Prostate gland (tissue), 2 donors: ENCODE data around the gene SLC66A3. TPM values are rescaled to one million over a fixed set of nuclear protein-coding genes. Genes with fewer than 3 reads are reported as not detected.

Experiments used
- DNase-seq: peaks from one replicate; pipeline ENCODE4 v3.0.0-alpha.2; 2019; ENCODE audit warnings: low spot score
- H3K27ac ChIP-seq, 2 donors: fragments of 200-600 bp; sonication (generic); 2 replicates each; pipeline ENCODE4 v1.5.1; 2017 to 2019
- H3K27me3 ChIP-seq: fragments of 200-600 bp; sonication (generic); replicated peaks from 2 replicates; pipeline ENCODE4 v1.5.1; 2019; ENCODE audit not compliant: insufficient read depth
- H3K36me3 ChIP-seq, 2 donors: fragments of 200-600 bp; sonication (generic); 1 replicate in 1 of 2; 2 replicates in 1 of 2; pipeline versions ENCODE4 v1.5.1 to v1.8.1; 2017 to 2019
- H3K4me1 ChIP-seq: fragments of 200-600 bp; sonication (generic); replicated peaks from 2 replicates; pipeline ENCODE4 v1.5.1; 2019
- H3K4me3 ChIP-seq, 2 donors: fragments of 200-600 bp; sonication (generic); 2 replicates each; pipeline ENCODE4 v1.5.1; 2017 to 2019
- H3K9me3 ChIP-seq: fragments of 200-600 bp; sonication (generic); 2 replicates; pipeline ENCODE4 v1.5.1; 2017
- CTCF ChIP-seq, 4 experiments: fragments of 200-600 bp in 2 of 4; fragments of 450-650 bp in 2 of 4; sonication (generic) in 2 of 4; IDR thresholded peaks; 1 replicate in 3 of 4; 2 replicates in 1 of 4; pipeline ENCODE4 v1.5.1; 2016 to 2019; ENCODE audit warnings: antibody characterized with exemption in 4 of 4, mild to moderate bottlenecking in 2 of 4, moderate library complexity in 2 of 4
- POLR2A ChIP-seq: fragments of 450-650 bp; IDR thresholded peaks from one replicate; pipeline ENCODE4 v1.6.1; 2016; ENCODE audit warnings: antibody characterized with exemption, mild to moderate bottlenecking
- POLR2AphosphoS5 ChIP-seq: sonication (generic); formaldehyde crosslinking; IDR thresholded peaks from one replicate; pipeline ENCODE4 v1.6.1; 2017; ENCODE audit warnings: antibody characterized with exemption
- WGBS: methylation state at CpG from one replicate; pipeline ENCODE4 v1.1.5; 2018; 5-methylcytosine and 5-hydroxymethylcytosine counted together
- intact Hi-C: fragments of 100-400 bp; cut with DNase I; formaldehyde crosslinking; loops from one replicate; pipeline ENCODE4 v1.14.2; 2022
- total RNA-seq, 2 donors: library from RNA; depleted of rRNA; stranded (reverse); fragments of >200 nt; gene quantifications; one replicate each; pipeline ENCODE4 v1.1.0, GENCODE V29; 2016

SLC66A3 gene
- total RNA-seq, 2 donors from 2014 or later, result 50.6 to 77.4 TPM

GRCh38 chr2:11196246-11196645, 41.0 kb downstream of the SLC66A3 start:
- Histone ChIP-seq H3K4me3 (no peak overlapping the region), H3K27me3 (no peaks in the 10 kb centered on the region), H3K27ac (no peak overlapping the region), H3K36me3 (peaks cover 0 to 3% of the 10 kb centered on the region in 2 donors), H3K4me1 (no peaks in the 10 kb centered on the region), H3K9me3 (no peaks in the 10 kb centered on the region)
- WGBS, result 96% methylated on average over 3 of the region's 3 CpGs
- intact Hi-C loops, result no loop called here
- TF ChIP-seq POLR2AphosphoS5 (no peak), CTCF (IDR thresholded peaks at IDR 0.05) (no peak), POLR2A (no peak)
- DNase-seq, result no peak

- TF ChIP-seq CTCF (IDR thresholded peaks at IDR 0.05) (no peak), POLR2A (no peak), POLR2AphosphoS5 (no peak)
- DNase-seq, result no peak
- WGBS, result 79% methylated on average over 2 of the region's 2 CpGs
- H3K9me3 ChIP-seq, result no peaks in the 10 kb centered on the region
- intact Hi-C loops, result no loop called here
- H3K27ac ChIP-seq, result no peak overlapping the region
- no peak overlapping the region for H3K4me3 ChIP-seq
- peaks cover 0 to 3% of the 10 kb centered on the region in 2 donors for H3K36me3 ChIP-seq
- H3K27me3 ChIP-seq, result no peaks in the 10 kb centered on the region
- no peaks in the 10 kb centered on the region for H3K4me1 ChIP-seq
Observed at GRCh38 chr2:11200651-11201050, 45.4 kb downstream of the SLC66A3 start.

- H3K4me1 ChIP-seq, result no peaks in the 10 kb centered on the region
- no peak overlapping the region for H3K4me3 ChIP-seq
- intact Hi-C loops, result no loop called here
- H3K36me3 ChIP-seq, result no peaks in the 10 kb centered on the region
- no peak for DNase-seq
- H3K27ac ChIP-seq, result no peak overlapping the region
- no peak for TF ChIP-seq POLR2AphosphoS5
- no peak for TF ChIP-seq CTCF (IDR thresholded peaks at IDR 0.05)
- no peaks in the 10 kb centered on the region for H3K27me3 ChIP-seq
- H3K9me3 ChIP-seq, result no peaks in the 10 kb centered on the region
- WGBS, result 84% methylated on average over 5 of the region's 5 CpGs
Observed at GRCh38 chr2:11201969-11202368, 46.7 kb downstream of the SLC66A3 start.

GRCh38 chr2:11203480-11203879, 48.2 kb downstream of the SLC66A3 start:
- TF ChIP-seq POLR2AphosphoS5, result no peak
- intact Hi-C loops, result no loop called here
- DNase-seq, result no peak
- no peak overlapping the region for H3K27ac ChIP-seq
- no peaks in the 10 kb centered on the region for H3K36me3 ChIP-seq
- no peaks in the 10 kb centered on the region for H3K4me1 ChIP-seq
- whole genome bisulfite sequencing, result 41% methylated on average over 3 of the region's 3 CpGs
- no peaks in the 10 kb centered on the region for H3K27me3 ChIP-seq
- H3K4me3 ChIP-seq, result no peak overlapping the region
- no peaks in the 10 kb centered on the region for H3K9me3 ChIP-seq

- no peak for DNase-seq
- intact Hi-C loops, result no loop called here
- Histone ChIP-seq H3K27ac (no peak overlapping the region), H3K27me3 (no peaks in the 10 kb centered on the region), H3K9me3 (no peaks in the 10 kb centered on the region), H3K4me3 (no peak overlapping the region), H3K36me3 (peaks cover 0 to 3% of the 10 kb centered on the region in 2 donors), H3K4me1 (no peaks in the 10 kb centered on the region)
- no peak for TF ChIP-seq POLR2A
- no peak for TF ChIP-seq CTCF (IDR thresholded peaks at IDR 0.05)
- TF ChIP-seq POLR2AphosphoS5, result no peak
Observed at GRCh38 chr2:11208083-11208482, 52.8 kb downstream of the SLC66A3 start.
